ENCODE results near the gene DNAJC15.

DNAJC15 gene

DNA sequence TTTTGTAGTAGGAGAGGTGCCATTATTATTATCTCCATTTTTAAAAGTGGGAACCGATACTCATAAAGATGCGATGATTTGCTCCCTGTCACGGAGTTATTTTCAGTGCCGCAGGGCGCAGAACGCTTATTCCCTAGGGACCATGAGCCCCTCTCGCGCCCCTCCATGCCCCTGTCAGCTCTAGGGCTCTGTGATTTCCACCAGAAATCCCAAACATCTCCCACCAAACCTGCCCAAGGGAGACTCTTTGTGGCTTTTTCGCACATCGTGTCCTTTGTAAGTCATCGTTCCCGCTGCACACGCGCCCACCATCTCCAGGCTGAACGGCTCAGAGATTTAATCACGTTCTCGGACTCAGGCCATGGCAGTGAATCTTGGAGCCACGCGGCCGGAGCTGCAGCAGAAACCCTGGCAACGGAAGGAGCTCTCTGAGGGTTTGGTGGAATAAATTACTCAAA, 105.1 kb downstream of the DNAJC15 start:
- DNase-seq, result no peak

DNA sequence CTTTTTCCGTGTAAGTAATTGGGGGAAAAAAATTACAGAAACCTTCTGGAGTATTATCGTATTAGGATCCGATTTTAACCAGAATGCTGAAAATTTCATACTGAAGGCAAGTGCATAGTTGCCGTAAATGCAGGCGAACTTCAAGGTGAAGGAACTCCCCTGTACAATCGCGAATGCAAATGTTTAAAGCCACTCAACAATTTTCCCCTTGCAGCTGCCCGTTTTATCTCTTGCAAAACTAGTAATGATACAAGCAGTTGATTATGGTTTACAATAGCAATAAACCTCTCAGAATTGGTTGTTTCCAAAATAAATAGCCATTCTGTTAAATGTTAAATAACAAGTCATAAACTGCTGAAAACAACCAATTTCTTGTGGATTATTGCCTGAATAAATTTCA, 105.7 kb downstream of the DNAJC15 start:
- DNase-seq, result no peak

DNA sequence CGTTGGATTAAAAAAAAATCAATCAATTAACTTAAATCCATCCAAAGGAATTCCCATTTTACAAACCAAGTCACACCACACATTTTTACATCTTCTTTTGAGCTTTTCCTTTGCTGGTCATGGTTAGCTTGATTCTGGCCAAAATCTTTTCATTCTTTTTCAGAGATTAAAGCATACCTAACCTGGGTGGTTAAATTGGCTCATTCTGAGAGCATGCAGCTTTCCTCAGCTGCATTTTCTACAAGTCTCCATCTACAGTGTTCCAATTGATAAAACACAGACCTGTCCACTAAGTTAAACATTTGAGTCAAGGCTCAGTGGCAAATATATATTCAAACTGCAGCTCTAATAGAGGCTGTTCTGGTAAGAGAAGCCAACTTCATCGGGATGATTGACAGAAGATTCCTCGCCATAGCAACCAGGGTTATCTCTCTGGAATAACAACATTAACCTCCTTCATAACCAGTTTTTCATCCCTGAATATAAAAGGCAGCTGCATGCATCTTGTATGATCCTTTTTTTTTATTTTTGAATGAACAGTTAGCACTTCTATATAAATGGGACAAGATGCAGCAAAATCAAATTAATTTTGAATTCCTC, 106.2 kb downstream of the DNAJC15 start:
- no peak for DNase-seq

DNA sequence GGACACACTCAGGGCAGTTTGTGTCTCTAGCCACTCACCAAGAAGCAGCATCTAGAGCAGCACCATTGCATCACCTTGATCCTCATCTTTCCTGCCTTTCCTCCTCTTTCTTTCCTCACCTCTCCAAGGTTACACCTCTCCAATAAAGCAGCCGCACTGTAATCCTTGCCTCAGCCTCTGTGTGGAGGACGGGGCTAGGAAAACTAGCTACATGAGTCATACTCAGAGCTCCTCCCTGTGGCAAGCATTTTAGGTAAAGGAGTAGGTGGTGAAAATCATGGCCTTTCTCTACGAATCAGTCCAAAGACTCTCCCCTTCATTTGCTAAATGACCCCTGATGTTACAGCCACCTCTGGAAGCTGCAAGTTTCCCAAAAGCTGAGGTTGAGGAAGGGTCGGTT, 108.9 kb downstream of the DNAJC15 start:
- peak; percentile 38 for DNase-seq

DNA sequence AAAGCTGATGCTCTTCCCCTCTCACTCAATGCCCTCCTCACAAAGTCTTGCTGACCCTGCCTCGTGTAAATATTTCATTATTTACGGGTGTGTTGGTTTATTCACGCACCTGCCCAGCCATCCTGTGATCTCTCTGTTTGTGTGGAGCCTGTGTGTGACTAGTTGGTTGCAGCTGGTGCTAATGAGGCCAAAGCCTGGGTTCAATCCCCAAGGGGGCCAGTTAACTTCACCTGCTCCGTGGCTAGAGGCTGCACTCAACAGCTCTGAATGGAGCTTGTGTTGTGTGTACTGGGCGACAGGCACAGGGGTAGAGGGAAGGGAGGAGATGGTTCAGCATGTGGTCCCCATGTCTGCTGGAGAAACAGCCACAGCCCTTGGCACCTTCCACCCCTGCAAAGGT, 109.5 kb downstream of the DNAJC15 start:
- no peak for DNase-seq

DNA sequence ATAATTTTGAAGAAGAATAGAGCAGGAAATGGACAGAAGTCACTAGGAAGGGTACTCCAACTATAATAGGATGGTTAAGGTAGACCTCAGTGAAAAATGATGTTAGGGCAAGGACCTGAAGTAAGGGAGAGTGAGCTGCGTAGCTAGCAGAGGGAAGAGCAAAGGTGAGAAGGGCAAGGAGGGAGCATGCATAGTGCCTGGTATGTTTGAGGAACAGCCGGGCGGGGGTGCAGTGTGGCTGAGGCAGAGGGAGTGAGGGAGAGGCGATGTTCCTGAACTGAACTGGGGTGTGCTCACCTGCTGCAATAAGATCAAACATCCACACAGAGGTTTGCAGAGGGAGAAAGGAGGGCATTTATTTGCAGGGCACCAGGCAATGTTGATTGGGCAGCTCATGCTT, 110.4 kb downstream of the DNAJC15 start:
- DNase-seq, result no peak

DNA sequence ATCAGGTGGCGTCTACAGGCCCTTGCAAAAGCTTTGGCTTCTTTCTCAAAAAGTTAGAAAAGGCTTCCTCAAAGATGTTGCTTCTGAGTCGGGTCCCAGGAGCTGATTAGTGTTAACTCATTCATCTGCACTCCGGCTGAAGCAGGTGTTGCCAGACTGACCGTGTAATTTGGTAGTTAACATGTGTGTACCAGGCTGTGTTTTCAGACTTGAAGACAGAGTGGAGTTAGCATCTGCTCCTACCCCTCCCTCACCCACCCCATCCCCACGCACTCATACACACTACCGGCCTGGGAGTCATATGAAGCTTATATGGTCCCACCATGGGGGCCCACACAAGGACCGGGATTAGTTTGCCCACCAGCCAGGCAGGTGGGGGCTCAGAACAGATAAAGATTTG, 111.5 kb downstream of the DNAJC15 start:
- no peak for DNase-seq

DNA sequence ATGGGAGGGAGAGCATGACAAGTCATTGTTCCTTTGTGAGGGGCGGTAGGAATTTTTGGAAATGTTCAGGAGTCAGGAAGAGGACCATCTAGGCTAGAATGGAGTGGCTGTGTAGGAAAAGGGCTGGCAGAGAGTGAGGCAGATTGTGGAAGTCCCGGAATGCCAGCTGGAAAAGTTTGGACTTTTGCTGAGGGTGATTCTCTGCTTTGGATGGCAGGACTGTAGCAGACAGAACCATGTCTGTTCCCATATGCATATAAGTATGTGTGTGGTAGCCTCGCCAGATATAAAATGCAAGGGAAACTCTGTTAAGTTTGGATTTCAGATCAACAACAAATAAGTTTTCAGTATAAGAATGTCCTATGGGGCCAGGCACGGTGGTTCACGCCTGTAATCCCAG, 112.1 kb downstream of the DNAJC15 start:
- no peak for DNase-seq

DNA sequence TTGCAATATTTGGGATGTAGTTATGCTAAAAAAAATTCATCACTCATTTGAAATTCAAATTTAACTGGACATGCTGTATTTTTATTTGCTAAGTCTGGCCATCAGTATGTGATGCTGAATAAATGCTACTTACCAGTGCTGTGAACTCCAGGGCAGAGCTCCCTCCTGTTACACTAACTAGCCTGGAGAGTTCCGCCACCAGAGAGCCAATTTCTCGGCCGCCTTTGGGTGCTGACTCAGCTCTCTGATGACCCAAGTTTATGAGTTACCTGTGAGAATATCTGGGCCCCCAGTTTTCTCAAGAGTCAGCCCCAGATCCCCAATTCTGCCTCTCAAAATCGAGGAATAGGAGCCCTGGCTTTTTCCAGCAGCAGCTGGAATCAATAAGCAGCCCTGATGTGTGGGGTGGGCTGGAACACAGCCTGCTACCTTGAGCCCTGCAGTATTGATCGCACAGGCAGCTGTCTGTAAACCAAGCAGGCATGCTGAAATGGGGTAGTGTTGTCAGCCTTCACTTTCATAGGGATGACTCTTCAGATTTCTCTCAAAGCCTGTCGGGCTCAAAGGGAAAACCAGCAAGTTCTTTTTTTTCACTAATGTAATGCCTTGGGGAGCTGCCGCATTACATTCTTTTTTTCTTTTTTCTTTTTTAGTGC, 113.7 kb downstream of the DNAJC15 start:
- DNase-seq, result peak; percentile 26

DNA sequence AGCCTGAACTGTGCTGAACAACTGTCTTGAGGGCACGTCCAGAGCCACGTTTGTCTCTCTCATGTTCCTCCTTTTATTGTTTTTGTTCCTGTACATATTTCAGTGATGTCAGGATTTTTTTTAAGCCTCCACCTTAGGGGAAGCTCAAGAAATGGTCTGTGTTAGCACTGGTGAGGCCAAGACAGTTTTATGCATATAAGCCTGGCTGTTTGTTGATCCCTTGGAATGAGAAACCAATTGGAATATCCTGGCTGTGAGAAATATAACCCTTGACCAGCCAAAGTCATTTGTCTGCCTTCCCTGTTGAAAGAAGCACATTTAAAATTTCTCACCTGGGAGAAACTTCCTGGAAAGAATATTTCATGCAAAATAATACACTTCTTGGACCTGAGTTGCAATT, 115.8 kb downstream of the DNAJC15 start:
- DNase-seq, result no peak

DNA sequence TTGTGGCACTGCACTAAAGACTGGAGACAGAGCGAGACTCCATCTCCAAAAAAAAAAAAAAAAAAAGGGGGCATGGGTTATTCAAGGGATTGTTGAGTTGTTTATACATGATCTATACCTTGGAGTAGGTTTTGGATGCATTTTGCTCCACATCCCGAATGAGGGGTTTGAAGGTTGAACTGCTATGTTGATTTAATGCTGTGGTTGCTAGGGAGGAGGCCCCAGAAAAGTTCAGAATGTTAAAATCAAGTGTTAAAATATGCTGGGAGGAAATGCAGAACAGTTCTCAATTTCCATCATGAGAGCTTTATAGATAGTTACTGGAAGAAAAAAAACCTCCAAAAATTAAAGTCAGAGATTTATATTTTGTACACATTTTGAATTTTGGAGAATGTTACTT, 116.5 kb downstream of the DNAJC15 start:
- DNase-seq, result no peak

DNA sequence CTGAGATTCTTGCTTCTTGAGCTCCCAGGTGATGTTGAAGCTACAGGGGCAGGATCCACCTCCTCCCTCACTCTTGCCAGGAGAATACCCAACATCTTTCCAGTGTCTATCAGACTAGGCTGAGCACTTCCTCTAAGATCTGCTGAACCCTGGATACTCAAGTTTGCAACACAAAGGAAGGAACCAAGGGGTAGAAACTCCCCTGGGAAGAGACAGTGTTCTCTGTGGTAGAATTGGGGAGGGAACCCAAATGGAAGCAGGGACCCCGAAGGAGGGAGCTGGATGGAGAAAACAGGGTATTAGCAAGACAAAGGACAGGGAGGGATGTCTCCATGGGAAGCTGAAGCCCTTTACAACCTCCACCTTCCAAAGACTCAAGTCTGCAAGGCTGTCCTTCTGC, 117.6 kb downstream of the DNAJC15 start:
- no peak for DNase-seq

DNA sequence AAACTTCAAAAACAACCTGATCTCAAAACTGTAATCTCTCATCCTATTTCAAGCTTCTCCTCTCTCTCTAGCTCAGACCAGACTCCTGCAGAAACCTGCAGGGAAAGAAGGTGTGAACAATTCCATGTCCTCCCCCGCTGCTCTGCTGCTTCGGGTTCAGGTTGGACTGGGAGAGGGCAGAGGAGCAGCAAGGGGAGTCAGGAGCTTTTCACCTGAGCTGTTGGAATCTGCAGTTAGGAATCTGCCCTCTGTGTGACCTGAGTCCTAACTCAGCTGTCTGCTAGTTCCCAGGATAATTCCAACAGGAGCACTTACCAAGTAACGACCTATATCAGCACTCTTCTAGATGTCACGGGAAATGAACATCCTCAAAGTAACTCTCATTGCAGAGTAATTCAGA, 118.3 kb downstream of the DNAJC15 start:
- no peak for DNase-seq

DNA sequence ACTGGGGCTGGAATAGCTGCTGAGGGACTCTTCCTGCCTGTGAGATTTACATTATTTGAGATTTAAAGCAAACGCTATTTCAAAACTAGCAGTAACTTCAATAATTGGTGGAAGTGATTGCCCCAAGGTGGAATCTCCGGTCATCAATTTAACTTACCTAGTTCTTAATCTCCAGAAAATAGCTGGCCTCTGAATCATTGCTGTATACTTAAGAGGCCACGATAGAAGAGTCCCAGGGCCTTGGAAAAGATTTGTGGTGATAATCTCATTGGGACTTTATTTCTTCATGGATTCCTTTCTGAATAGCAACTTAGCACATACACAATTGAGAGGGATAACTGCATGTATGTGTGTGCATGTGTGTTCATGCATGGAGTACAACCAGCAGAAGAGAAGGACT, 120.2 kb downstream of the DNAJC15 start:
- no peak for DNase-seq

DNA sequence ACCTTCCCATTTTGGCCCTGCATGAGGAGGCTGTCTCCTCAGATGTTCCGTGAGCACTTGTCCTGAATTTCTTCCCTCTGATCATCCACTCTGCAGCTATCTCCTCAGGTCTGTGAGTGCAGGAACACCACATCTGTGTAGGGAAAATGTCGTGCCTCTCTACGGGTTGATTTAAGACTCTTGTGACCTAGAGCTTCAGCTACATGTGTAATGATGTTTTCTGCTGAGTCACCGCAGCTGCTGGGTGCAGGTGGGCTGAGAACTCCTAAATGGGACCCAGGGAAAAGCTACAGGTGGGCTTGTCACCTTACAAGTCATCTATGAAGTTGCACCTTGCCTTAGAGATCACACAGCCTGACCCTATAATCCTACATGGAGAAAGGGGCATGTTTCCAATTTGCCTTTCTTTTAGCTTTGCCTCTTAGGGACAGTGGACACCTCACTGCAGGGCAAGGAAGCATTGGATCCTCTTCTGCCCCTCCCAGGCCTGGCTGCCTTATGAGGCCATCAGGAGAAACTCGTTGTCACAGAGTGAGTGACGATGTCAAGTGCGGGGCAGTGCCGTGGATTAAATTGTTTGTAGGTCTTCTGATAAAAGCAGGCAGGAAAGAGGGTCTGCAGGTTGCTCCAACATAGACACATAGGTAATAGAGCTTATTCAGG, 122.3 kb downstream of the DNAJC15 start:
- no peak for DNase-seq

DNA sequence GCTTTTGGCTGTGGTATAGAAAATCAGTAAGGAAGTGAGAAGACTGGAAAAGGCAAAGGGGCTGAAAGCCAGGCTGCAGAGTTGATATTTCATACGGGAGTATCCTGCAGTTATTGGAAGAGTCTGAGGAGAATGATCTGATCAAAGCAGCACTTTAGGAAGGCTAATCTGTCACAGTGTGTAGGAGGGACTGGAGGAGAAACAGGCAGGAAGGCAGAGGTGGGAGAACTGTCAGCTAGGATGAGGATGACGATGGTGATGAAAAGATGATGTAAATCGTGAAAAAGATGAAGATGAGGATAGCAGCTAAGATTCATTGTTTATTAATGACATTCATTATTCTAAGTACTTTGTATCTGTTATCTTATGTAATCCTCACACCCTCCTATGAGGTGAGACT, 123.0 kb downstream of the DNAJC15 start:
- DNase-seq, result no peak

DNA sequence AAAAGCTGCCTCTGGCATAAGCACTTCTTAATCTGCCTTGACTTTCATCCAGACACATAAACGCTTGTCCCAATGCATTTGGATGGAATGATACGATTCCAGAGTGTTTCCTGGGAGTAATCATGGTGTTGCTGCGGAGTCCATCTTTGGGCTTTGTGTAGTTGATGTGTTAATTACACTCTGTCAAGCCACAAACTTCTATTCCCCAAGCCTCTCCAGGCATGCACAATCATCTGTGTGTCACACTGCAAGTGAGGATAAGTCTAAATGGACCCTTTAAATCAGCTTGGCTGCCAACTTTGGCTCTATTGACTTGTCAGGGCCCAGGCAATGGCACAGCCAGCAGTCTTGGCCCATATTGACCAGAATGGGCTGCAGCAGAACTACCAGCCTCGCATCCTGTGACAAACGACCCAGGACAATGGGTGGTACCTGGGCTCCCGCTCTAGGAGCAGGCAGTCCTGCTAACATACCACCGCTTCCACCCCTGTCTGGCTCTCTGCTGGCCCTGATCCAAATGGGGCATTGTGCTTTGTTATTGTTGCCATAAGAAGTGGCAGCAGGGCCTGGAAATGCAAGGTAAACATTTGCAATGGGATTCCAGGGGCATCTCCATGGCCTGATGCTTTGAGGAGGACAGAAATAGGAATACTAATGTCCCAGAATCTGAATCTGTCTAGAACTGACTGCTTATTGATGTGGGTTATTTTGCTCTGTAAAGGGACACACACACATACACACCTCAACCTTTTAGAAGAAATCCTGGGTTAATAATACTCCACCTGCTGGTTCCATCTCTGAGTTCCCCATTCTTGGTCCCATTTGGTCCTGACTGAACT, 127.2 kb downstream of the DNAJC15 start:
- DNase-seq, result no peak

DNA sequence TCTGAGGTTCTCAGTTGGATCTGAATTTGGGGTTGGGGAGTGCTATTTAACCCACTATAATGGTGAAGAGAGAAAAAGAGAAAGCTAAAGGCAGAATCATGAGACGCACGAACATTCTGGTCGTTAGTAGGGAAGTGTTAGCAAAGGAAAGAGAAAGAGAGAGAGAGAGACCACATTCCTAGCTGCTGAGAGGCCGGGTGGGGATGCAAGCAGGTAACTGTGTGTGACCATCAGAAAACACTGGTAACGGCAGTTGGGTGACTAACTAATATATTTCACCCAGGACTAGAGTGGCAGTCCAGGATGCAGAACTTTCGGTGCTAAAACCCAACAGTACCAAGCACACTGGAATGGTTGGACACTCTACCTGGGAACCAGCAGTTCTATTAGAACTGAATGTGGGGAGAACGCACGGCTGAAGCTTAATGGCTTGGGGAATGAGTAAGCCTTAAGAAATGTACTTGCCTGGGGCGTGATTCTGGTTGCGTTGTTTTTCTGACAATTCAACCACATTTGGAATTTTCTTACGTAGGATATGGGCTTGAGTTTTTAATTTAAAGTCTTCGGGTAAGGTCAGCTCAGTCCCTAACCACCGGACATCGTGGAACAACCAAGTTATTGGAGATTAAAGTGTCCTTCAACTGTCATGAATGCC, 130.2 kb downstream of the DNAJC15 start:
- DNase-seq, result peak; percentile 77

DNA sequence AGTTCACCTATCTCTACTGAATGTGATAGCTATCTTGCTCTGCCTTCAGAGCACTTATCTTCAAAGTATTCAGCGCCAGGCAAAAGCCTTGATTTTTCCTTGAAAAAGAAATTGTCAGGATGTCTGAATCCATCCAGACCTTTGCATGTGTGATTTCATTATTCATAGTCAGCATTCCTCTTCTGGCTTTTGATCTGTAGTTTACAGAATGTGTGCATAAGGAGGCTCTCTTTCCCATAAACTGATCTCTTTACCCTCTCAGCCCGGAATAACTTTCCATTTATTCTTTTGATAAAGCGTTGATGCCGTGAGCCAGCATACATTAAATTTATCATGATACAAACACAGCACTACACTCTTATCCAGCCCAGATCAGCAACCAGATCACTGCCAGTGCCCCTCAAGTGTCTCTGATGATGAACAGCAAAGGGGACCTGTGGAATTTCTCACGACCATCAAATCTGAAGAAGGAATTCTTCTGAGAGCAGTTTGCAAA, 130.8 kb downstream of the DNAJC15 start:
- DNase-seq, result no peak

DNA sequence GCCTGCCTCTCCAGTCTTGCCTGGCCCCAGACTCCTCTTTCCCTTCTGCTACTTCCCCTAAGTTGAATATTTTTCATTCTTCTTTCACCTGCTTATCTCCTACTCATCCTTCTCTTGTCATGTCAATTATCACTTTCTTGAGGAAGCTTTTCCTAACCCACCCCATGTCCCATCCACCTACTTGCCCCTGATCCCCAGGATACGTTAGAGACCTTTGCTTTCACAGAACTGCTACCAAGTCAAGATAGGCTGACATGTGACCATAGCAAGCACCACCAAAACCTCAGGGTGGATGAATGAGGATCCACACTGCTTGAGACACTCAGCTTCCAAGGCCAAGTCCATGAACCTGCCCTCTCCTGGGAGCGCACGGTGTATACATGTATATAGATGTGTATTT, 131.5 kb downstream of the DNAJC15 start:
- no peak for DNase-seq

DNA sequence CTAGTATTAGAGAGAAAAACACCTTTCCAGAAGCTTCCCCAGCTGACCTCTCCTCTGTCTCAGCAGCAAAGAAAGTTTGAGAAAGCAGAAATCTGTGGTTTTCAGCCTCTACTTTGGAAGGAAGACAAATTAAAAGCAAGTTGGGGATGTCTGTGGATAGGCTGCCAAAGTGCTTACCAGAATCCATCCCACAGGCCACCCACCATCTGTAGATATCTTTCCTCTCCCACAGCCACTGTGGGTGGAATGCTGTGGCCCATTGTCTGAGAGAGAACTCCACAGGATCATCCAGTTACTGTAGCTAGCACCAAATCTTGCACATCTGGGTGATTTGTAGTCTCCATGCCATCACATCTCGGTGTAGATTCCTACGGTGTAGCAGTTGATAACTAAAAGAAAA, 133.5 kb downstream of the DNAJC15 start:
- no peak for DNase-seq

DNA sequence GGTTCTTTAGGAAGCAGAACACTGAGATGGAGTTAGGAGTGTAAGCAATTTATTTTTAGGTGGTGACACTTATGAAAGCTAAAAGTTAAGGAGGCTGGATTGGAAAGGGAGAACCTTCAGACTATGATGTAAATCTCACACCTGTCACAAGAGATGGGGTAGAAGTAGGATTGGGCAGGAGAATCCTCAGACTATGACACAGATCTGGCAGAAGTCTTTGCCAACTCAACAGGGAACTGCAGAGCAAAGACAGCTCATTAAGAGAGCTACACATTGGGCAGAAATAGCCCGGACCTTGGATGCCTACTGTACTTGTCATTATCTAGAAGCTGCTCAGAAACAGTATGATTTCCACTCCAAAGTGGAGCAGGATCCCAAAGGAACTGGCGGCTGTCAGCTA, 134.4 kb downstream of the DNAJC15 start:
- no peak for DNase-seq

DNA sequence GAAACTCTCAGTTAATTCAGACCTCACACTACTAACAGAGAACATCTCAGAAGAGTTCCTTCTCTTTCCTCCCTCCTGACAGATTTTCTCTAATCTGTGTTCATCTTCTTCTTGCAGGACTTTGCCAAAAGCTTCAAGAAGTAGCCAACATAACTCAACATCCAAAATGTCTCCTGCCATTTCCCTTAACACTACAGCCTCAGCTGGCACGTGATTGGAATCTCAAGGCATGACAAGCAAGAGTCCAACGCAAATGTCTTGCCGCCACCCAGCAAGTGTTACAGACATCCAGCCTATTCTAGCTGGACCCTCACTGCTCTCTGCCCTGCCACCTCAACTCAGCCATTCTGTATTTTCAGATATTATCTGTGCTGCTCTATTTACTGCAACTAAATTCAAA, 135.1 kb downstream of the DNAJC15 start:
- no peak for DNase-seq
